Tibial nerve (tissue), 3 donors: ENCODE results near the gene NDUFB5.

Experiments used
- CTCF ChIP-seq, 5 experiments: fragments of 200-600 bp in 3 of 5; fragments of 450-650 bp in 2 of 5; sonication (generic) in 3 of 5; IDR thresholded peaks; one replicate each; pipeline ENCODE4 v1.5.1; 2016 to 2019; ENCODE audit warnings: antibody characterized with exemption in 5 of 5, mild to moderate bottlenecking in 3 of 5, moderate library complexity in 2 of 5
- POLR2A ChIP-seq, 2 donors: fragments of 450-650 bp; IDR thresholded peaks; one replicate each; pipeline ENCODE4 v1.6.1; 2017; ENCODE audit warnings: antibody characterized with exemption in 2 of 2, mild to moderate bottlenecking in 2 of 2, moderate library complexity in 2 of 2

- TF ChIP-seq CTCF (IDR thresholded peaks at IDR 0.05) (no peak), POLR2A (IDR thresholded peaks at IDR 0.05) (no peak)
These were observed 54.0 kb downstream of the NDUFB5 start for GRCh38 chr3:179658606-179659005.
